Activated T-helper 1 cell treated with anti-CD3 and anti-CD28 coated beads, Interleukin-2, amount 50 U/mL, for 16 hours (primary cell): ENCODE data around the gene MAP3K3.
"Not testable (repeated sequence)": the region's sequence is repeated elsewhere in the genome, so short reads cannot be mapped to it uniquely, and the experiment has no call there.

Source experiments
- DNase-seq, 2 donors: peaks; one replicate each; pipeline ENCODE4 v3.0.0-alpha.2; 2020; ENCODE audit warnings: low read depth in 1 of 2, low spot score in 1 of 2

The MAP3K3 gene

GRCh38 chr17:63704836-63705235 lies 82.6 kb downstream of the MAP3K3 start:
- no peak for DNase-seq

- no peak for DNase-seq
These were observed 83.4 kb downstream of the MAP3K3 start for GRCh38 chr17:63705657-63706056.

- no peak for DNase-seq
These were observed 84.3 kb downstream of the MAP3K3 start for GRCh38 chr17:63706336-63707082.

- DNase-seq: no peak
These were observed 84.9 kb downstream of the MAP3K3 start for GRCh38 chr17:63707151-63707550.

- no peak for DNase-seq
These were observed 86.9 kb downstream of the MAP3K3 start for GRCh38 chr17:63709110-63709509.

GRCh38 chr17:63714550-63715277 lies 92.5 kb downstream of the MAP3K3 start:
- DNase-seq: no peak

- DNase-seq: no peak
These were observed 94.2 kb downstream of the MAP3K3 start for GRCh38 chr17:63716426-63716825.

GRCh38 chr17:63718988-63719387 lies 96.8 kb downstream of the MAP3K3 start:
- no peak for DNase-seq

- DNase-seq: not testable (repeated sequence)
These were observed 98.0 kb downstream of the MAP3K3 start for GRCh38 chr17:63720194-63720593.

GRCh38 chr17:63722403-63722802 lies 100.2 kb downstream of the MAP3K3 start:
- DNase-seq: no peak

- DNase-seq: no peak
These were observed 113.5 kb downstream of the MAP3K3 start for GRCh38 chr17:63735691-63736090.

GRCh38 chr17:63740464-63741142 lies 118.4 kb downstream of the MAP3K3 start:
- no peak for DNase-seq

GRCh38 chr17:63741143-63741407 lies 118.9 kb downstream of the MAP3K3 start:
- DNase-seq: no peak

- DNase-seq: peak; percentile 98 to 99
These were observed 119.4 kb downstream of the MAP3K3 start, which contains the start of gene STRADA for GRCh38 chr17:63741408-63742173. Gene STRADA (minus strand): TSS chr17:63741799. CDS start chr17:63728369, 13,430 bp downstream.
